Measurements from ENCODE around the gene CFAP54.

DNA sequence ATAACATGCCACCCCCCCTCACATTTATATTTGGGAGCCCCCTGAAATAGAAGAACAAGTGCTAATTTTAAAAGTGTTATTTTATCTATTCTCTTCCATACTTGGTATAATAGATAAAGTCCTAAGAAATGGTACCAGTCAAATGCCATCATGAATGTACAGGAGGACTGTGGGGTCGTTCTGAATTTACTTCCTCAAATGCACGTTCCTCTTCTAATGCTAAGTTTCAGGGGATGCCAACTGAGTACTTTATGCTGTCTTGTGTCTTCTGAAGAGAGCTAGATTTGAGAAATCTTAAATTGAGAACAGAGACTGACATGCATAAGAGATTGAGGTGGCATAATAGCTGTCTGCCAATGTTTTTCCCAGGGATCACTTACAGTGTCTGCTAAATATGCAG lies 59.0 kb downstream of the CFAP54 start:
- TF ChIP-seq ZFP30 (CRISPR knock-in tag; IDR thresholded peaks at IDR 0.05) (no peak), OSR1 (CRISPR knock-in tag; IDR thresholded peaks at IDR 0.05) (no peak)
- TF ChIP-seq, protein P1, sequence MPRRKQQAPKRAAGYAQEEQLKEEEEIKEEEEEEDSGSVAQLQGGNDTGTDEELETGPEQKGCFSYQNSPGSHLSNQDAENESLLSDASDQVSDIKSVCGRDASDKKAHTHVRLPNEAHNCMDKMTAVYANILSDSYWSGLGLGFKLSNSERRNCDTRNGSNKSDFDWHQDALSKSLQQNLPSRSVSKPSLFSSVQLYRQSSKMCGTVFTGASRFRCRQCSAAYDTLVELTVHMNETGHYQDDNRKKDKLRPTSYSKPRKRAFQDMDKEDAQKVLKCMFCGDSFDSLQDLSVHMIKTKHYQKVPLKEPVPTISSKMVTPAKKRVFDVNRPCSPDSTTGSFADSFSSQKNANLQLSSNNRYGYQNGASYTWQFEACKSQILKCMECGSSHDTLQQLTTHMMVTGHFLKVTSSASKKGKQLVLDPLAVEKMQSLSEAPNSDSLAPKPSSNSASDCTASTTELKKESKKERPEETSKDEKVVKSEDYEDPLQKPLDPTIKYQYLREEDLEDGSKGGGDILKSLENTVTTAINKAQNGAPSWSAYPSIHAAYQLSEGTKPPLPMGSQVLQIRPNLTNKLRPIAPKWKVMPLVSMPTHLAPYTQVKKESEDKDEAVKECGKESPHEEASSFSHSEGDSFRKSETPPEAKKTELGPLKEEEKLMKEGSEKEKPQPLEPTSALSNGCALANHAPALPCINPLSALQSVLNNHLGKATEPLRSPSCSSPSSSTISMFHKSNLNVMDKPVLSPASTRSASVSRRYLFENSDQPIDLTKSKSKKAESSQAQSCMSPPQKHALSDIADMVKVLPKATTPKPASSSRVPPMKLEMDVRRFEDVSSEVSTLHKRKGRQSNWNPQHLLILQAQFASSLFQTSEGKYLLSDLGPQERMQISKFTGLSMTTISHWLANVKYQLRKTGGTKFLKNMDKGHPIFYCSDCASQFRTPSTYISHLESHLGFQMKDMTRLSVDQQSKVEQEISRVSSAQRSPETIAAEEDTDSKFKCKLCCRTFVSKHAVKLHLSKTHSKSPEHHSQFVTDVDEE (CRISPR knock-in tag; IDR thresholded peaks at IDR 0.05) = no peak

Measured in SK-N-SH treated with all-trans-retinoic acid at 6 μM for 48 hours (cell line).